ENCODE data around the gene TOM1L2. TPM values are rescaled to one million over a fixed set of nuclear protein-coding genes. Genes with fewer than 3 reads are reported as not detected.

The TOM1L2 gene
- total RNA-seq, 1 experiment from 2014 or later: 35.5 TPM

DNA sequence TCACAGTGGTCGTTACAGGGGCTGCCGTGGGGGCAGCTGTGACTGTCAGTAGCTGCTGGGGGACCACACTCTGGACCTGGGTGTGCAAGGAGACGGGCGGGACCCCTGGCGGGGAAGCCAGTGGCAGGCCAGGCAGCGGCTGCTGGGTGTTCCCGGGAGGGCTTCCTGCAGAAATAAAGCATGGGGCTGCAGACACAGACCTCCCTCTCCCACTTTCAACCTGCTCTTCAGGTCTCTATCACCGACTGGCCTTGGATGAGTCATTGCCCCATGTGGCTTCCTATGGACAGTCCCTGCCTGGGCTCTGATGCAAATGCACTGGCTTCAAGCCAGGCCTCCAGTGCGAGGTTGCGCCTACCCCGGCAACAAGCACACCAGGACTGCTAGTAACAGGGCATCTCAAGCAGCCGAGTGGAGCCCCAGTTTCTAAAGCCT is 152.6 kb downstream of the TOM1L2 start:
- TF ChIP-seq CTCF (IDR thresholded peaks at IDR 0.05; ENCODE audit: insufficient read depth in 1 of 2, low read depth in 1 of 2, low read length in 1 of 2, severe bottlenecking in 1 of 2, unreplicated experiment in 1 of 2): no peak
- Histone ChIP-seq H3K4me1 (peaks cover 31% of the 10 kb centered on the region), H3K9me3 (no peaks in the 10 kb centered on the region), H3K27me3 (replicated peaks; ENCODE audit: control insufficient read depth, insufficient read depth, low read length) (no peaks in the 10 kb centered on the region), H3K36me3 (ENCODE audit: control insufficient read depth, insufficient read depth, low read length) (peaks cover 16% of the 10 kb centered on the region), H3K4me3 (ENCODE audit: low read depth, low read length) (no peak overlapping the region)
- H3K27me3 Mint-ChIP-seq (ENCODE audit: insufficient read depth, unreplicated experiment): no peaks in the 10 kb centered on the region
- POLR2A ChIA-PET: no interaction called here
- peak overlapping the region; percentile 53 for H3K27ac Mint-ChIP-seq (ENCODE audit: unreplicated experiment)
- CTCF ChIA-PET: interaction anchor here (0.6 kb wide), 1 partner anchor 16 kb away, joined by 3 read pairs; no protein-coding TSS in a partner anchor
- no peak overlapping the region for H3K4me3 Mint-ChIP-seq (ENCODE audit: unreplicated experiment)
- intact Hi-C loops (cut with micrococcal nuclease; ENCODE audit: unreplicated experiment): loop anchor here (10.0 kb wide), 1 partner anchor 215 kb away; the partner anchor contains the start of genes ATPAF2 and GID4
- H3K9me3 Mint-ChIP-seq (ENCODE audit: unreplicated experiment): no peaks in the 10 kb centered on the region
- no peak for DNase-seq
- H3K4me1 Mint-ChIP-seq (ENCODE audit: low read depth, unreplicated experiment): peaks cover 24% of the 10 kb centered on the region
- BruUV-seq (replicated peaks): no TSS peak
- peaks cover 67% of the 10 kb centered on the region for H3K36me3 Mint-ChIP-seq (ENCODE audit: insufficient read depth, unreplicated experiment)

GRCh38 chr17:17819111-17819510 is 153.1 kb downstream of the TOM1L2 start:
- no TSS peak for BruUV-seq (replicated peaks)

DNA sequence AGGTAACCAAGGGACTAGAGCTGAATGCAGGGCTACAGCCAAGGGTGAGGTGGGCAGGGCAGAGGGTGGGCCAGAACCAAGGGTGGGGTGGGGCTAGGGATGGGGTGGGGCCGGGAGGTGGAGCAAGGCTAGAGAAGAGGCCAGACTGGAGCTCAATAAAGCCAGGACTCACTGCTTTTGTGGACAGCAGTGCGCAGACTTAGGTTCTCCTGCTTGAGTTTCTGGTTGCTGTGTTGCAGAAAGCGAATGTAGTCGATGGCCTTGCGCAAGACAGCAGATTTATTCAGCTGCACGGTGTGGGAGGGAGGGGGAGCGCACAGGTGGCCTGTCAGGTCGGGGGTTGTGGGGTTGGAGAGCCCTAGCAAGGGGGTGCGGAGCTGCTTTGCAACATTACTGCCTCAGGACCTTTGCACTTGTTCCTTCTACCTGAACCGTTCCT is 154.1 kb downstream of the TOM1L2 start:
- no peaks in the 10 kb centered on the region for H3K9me3 Mint-ChIP-seq (ENCODE audit: unreplicated experiment)
- no TSS peak for BruUV-seq (replicated peaks)
- peaks cover 18% of the 10 kb centered on the region for H3K36me3 ChIP-seq (ENCODE audit: control insufficient read depth, insufficient read depth, low read length)
- no peak for TF ChIP-seq CTCF (IDR thresholded peaks at IDR 0.05; ENCODE audit: insufficient read depth in 1 of 2, low read depth in 1 of 2, low read length in 1 of 2, severe bottlenecking in 1 of 2, unreplicated experiment in 1 of 2)
- H3K4me1 Mint-ChIP-seq (ENCODE audit: low read depth, unreplicated experiment): peaks cover 21% of the 10 kb centered on the region
- peaks cover 20% of the 10 kb centered on the region for H3K4me1 ChIP-seq
- no peaks in the 10 kb centered on the region for H3K9me3 ChIP-seq
- intact Hi-C loops (cut with micrococcal nuclease; ENCODE audit: unreplicated experiment): loop anchor here (10.0 kb wide), 1 partner anchor 217 kb away; the partner anchor contains the start of genes ATPAF2 and GID4
- H3K36me3 Mint-ChIP-seq (ENCODE audit: insufficient read depth, unreplicated experiment): peaks cover 82% of the 10 kb centered on the region
- no peak for DNase-seq
- no peak overlapping the region for H3K27ac Mint-ChIP-seq (ENCODE audit: unreplicated experiment)
- CTCF ChIA-PET: interaction anchor here (0.7 to 1.1 kb wide), 3 partner anchors 39 to 1229 kb away, joined by 3 to 5 read pairs (median 3); no protein-coding TSS in a partner anchor
- no peaks in the 10 kb centered on the region for H3K27me3 Mint-ChIP-seq (ENCODE audit: insufficient read depth, unreplicated experiment)
- H3K27me3 ChIP-seq (replicated peaks; ENCODE audit: control insufficient read depth, insufficient read depth, low read length): no peaks in the 10 kb centered on the region
- no peak overlapping the region for H3K4me3 Mint-ChIP-seq (ENCODE audit: unreplicated experiment)
- POLR2A ChIA-PET: interaction anchor here (0.6 to 1.0 kb wide), 3 partner anchors 18 to 98 kb away, joined by 3 to 8 read pairs (median 3); partner anchors contain the start of gene SREBF1
- no peak overlapping the region for H3K4me3 ChIP-seq (ENCODE audit: low read depth, low read length)

More at GRCh38 chr17:17819111-17819510, 153.1 kb downstream of the TOM1L2 start:
- Histone ChIP-seq H3K4me1 (peaks cover 26% of the 10 kb centered on the region), H3K27me3 (replicated peaks; ENCODE audit: control insufficient read depth, insufficient read depth, low read length) (no peaks in the 10 kb centered on the region), H3K9me3 (no peaks in the 10 kb centered on the region), H3K4me3 (ENCODE audit: low read depth, low read length) (no peak overlapping the region), H3K36me3 (ENCODE audit: control insufficient read depth, insufficient read depth, low read length) (peaks cover 18% of the 10 kb centered on the region)
- no peak for DNase-seq
- no peaks in the 10 kb centered on the region for H3K27me3 Mint-ChIP-seq (ENCODE audit: insufficient read depth, unreplicated experiment)
- intact Hi-C loops (cut with micrococcal nuclease; ENCODE audit: unreplicated experiment): loop anchor here (10.0 kb wide), 1 partner anchor 216 kb away; the partner anchor contains the start of genes ATPAF2 and GID4
- no peak overlapping the region for H3K27ac Mint-ChIP-seq (ENCODE audit: unreplicated experiment)
- H3K9me3 Mint-ChIP-seq (ENCODE audit: unreplicated experiment): no peaks in the 10 kb centered on the region
- no peak overlapping the region for H3K4me3 Mint-ChIP-seq (ENCODE audit: unreplicated experiment)
- peaks cover 72% of the 10 kb centered on the region for H3K36me3 Mint-ChIP-seq (ENCODE audit: insufficient read depth, unreplicated experiment)
- no peak for TF ChIP-seq CTCF (IDR thresholded peaks at IDR 0.05; ENCODE audit: insufficient read depth in 1 of 2, low read depth in 1 of 2, low read length in 1 of 2, severe bottlenecking in 1 of 2, unreplicated experiment in 1 of 2)
- POLR2A ChIA-PET: no interaction called here
- CTCF ChIA-PET: interaction anchor here (0.6 to 1.1 kb wide), 2 partner anchors 17 to 100 kb away, joined by 3 to 5 read pairs; no protein-coding TSS in a partner anchor
- H3K4me1 Mint-ChIP-seq (ENCODE audit: low read depth, unreplicated experiment): peaks cover 21% of the 10 kb centered on the region
